Mesodermal cell (in vitro differentiated cells): Measurements from ENCODE around the gene ARL5B. TPM values are rescaled to one million over a fixed set of nuclear protein-coding genes. Genes with fewer than 3 reads are reported as not detected.
"Not testable (repeated sequence)": the region's sequence is repeated elsewhere in the genome, so short reads cannot be mapped to it uniquely, and the experiment has no call there.

ENCODE experiments used
- H3K27ac ChIP-seq: 2 replicates; pipeline ENCODE4 v1.7.0; 2013; ENCODE audit warnings: mild to moderate bottlenecking, low read depth, low read length, moderate library complexity; ENCODE audit not compliant: severe bottlenecking
- H3K36me3 ChIP-seq: 2 replicates; pipeline ENCODE4 v1.7.1; 2013; ENCODE audit warnings: mild to moderate bottlenecking, low read length, moderate library complexity; ENCODE audit not compliant: control insufficient read depth, insufficient read depth
- H3K4me1 ChIP-seq: one replicate; pipeline ENCODE4 v1.7.1; 2013; ENCODE audit warnings: mild to moderate bottlenecking, low read length; ENCODE audit not compliant: insufficient read depth, control insufficient read depth, poor library complexity, severe bottlenecking
- H3K4me3 ChIP-seq: 2 replicates; pipeline ENCODE4 v1.7.0; 2013; ENCODE audit warnings: low read length, control low read depth, mild to moderate bottlenecking; ENCODE audit not compliant: insufficient read depth, poor library complexity, severe bottlenecking; ENCODE audit errors: extremely low read depth
- H3K9me3 ChIP-seq: 2 replicates; pipeline ENCODE4 v1.7.1; 2013; ENCODE audit warnings: mild to moderate bottlenecking, low read length, moderate library complexity; ENCODE audit not compliant: control insufficient read depth
- whole genome bisulfite sequencing, 2 experiments: methylation state at CpG; one replicate each; pipeline ENCODE4 v1.1.5; 2013; ENCODE audit warnings: missing lambda C conversion rate in 2 of 2; ENCODE audit not compliant: insufficient coverage in 2 of 2; 5-methylcytosine and 5-hydroxymethylcytosine counted together
- polyA plus RNA-seq, 2 experiments: library from polyadenylated mRNA; stranded (reverse); fragments of 50-300 nt; gene quantifications; one replicate each; pipeline ENCODE4 v1.2.3, GENCODE V29; 2013

ARL5B gene
- polyA plus RNA-seq (2013, experiment 1 of 2): 45.2 TPM
- 49.3 TPM for polyA plus RNA-seq (2013, experiment 2 of 2)

GRCh38 chr10:18659125-18659818 is at the start of gene ARL5B:
Gene ARL5B (plus strand): TSS chr10:18659431. CDS start chr10:18659638, 207 bp downstream.
- peak within 1 kb of the TSS; percentile 97 for H3K27ac ChIP-seq
- H3K36me3 ChIP-seq: peaks cover 24% of the 10 kb centered on the region
- H3K4me3 ChIP-seq: peak within 1 kb of the TSS; percentile 94
- H3K9me3 ChIP-seq: no peaks in the 10 kb centered on the region
- no peaks in the 10 kb centered on the region for H3K4me1 ChIP-seq
- 0 to 1% methylated on average over 45 to 48 of the region's 72 CpGs for WGBS, 2 experiments

GRCh38 chr10:18610517-18610916 is 48.7 kb upstream of the ARL5B start:
- Histone ChIP-seq H3K27ac (peak overlapping the region; percentile 88), H3K36me3 (peaks cover 18% of the 10 kb centered on the region)
- WGBS, 2 experiments: 79 to 85% methylated on average over 3 of the region's 3 CpGs

DNA sequence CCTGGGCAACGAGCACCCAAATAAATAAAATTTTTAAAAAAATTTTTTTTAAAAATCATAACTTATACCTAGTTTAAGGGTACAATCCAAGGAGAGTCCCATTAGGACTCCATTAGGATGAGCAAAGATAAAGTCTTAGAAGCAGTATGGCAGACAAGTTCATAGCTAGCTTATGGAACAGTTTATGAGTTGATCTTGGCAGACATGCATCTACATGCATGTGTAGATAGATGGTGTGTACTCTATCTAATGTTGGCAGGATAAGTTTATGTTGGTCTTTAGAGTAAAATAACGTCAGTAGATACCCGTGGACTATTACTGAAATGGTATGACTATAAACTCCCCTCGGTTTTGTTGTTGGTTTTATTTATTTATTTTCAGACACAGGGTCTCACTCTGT is 48.1 kb upstream of the ARL5B start:
- peaks cover 18% of the 10 kb centered on the region for H3K36me3 ChIP-seq
- no peak overlapping the region for H3K4me3 ChIP-seq
- H3K4me1 ChIP-seq: peaks cover 29% of the 10 kb centered on the region
- WGBS, 2 experiments: 100% methylated on average over 1 to 2 of the region's 4 CpGs
- peak overlapping the region; percentile 88 for H3K27ac ChIP-seq
- H3K9me3 ChIP-seq: no peaks in the 10 kb centered on the region

More at GRCh38 chr10:18610517-18610916, 48.7 kb upstream of the ARL5B start:
- no peaks in the 10 kb centered on the region for H3K9me3 ChIP-seq
- H3K4me1 ChIP-seq: peaks cover 35% of the 10 kb centered on the region
- H3K4me3 ChIP-seq: no peak overlapping the region

DNA sequence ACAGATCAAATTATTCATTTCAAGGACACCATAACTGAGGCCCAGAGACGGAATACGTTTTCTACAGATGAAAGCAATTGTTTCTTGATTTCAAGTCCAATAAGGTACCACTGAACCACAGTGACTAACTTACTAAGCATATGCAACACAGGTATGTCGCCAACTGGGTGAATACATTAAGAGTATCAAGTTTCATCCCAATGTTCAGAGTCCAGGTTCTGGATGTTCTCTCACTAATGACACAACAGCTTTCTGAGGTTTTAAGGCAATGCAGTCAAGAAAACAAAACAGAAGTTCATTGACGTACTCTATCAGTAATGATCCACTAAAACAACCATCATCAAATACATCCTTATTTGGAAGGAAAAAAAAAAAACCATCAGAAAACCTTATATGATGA is 43.6 kb upstream of the ARL5B start:
- Histone ChIP-seq H3K4me1 (peaks cover 10% of the 10 kb centered on the region), H3K36me3 (peaks cover 30% of the 10 kb centered on the region), H3K9me3 (no peaks in the 10 kb centered on the region), H3K4me3 (no peak overlapping the region), H3K27ac (no peak overlapping the region)
- 94 to 100% methylated on average over 3 of the region's 4 CpGs for whole genome bisulfite sequencing, 2 experiments

- H3K36me3 ChIP-seq: peaks cover 35% of the 10 kb centered on the region
- no peak overlapping the region for H3K27ac ChIP-seq
These were observed 42.9 kb upstream of the ARL5B start for GRCh38 chr10:18616337-18616736.

DNA sequence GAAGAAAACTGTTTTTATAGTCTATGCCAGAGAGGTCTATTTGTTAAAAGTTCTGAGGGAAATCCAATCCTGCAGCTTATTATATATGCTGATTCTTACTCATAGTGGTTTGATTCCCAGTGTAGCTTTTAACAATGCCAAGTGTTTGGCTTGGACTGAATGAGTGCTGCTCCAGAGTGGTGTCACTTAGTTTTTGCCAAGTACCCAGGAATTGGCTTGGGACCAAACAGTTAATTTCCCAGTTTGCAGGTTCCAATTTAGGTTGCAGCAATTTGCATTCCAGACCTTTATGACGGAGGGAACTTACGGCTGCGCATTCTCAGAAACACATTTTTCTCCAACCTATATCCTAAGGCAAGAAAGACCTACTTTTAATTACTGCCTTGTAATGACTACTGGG is 40.2 kb upstream of the ARL5B start:
- WGBS, 2 experiments: 92 to 94% methylated on average over 3 of the region's 3 CpGs
- H3K27ac ChIP-seq: no peak overlapping the region
- no peak overlapping the region for H3K4me3 ChIP-seq
- H3K4me1 ChIP-seq: peaks cover 13% of the 10 kb centered on the region
- H3K9me3 ChIP-seq: no peaks in the 10 kb centered on the region
- peaks cover 17% of the 10 kb centered on the region for H3K36me3 ChIP-seq

More at GRCh38 chr10:18616337-18616736, 42.9 kb upstream of the ARL5B start:
- Histone ChIP-seq H3K4me3 (no peak overlapping the region), H3K9me3 (no peaks in the 10 kb centered on the region), H3K4me1 (peaks cover 8% of the 10 kb centered on the region)
- WGBS, 2 experiments: 79 to 92% methylated on average over 2 of the region's 3 CpGs

GRCh38 chr10:18620856-18621255 is 38.4 kb upstream of the ARL5B start:
- H3K4me3 ChIP-seq: no peak overlapping the region
- H3K4me1 ChIP-seq: peaks cover 13% of the 10 kb centered on the region
- H3K27ac ChIP-seq: no peak overlapping the region

GRCh38 chr10:18623671-18624070 is 35.6 kb upstream of the ARL5B start:
- H3K27ac ChIP-seq: peak overlapping the region; percentile 70
- H3K4me3 ChIP-seq, H3K9me3 ChIP-seq: not testable (repeated sequence)
- peaks cover 21% of the 10 kb centered on the region for H3K36me3 ChIP-seq
- WGBS, 2 experiments: 83% methylated on average over 1 of the region's 1 CpG; no CpG with 5 or more reads in 1 of the 2 experiments
- H3K4me1 ChIP-seq: peaks cover 13% of the 10 kb centered on the region

More at GRCh38 chr10:18620856-18621255, 38.4 kb upstream of the ARL5B start:
- Histone ChIP-seq H3K36me3 (peaks cover 23% of the 10 kb centered on the region), H3K9me3 (no peaks in the 10 kb centered on the region)

- no peak overlapping the region for H3K4me3 ChIP-seq
- H3K27ac ChIP-seq: no peak overlapping the region
- peaks cover 13% of the 10 kb centered on the region for H3K4me1 ChIP-seq
- no peaks in the 10 kb centered on the region for H3K9me3 ChIP-seq
- no CpG with 5 or more reads among the region's 5 CpGs for WGBS, 2 experiments
- H3K36me3 ChIP-seq: peaks cover 15% of the 10 kb centered on the region
These were observed 33.3 kb upstream of the ARL5B start for GRCh38 chr10:18625886-18626285.

- WGBS, 2 experiments: 5 to 7% methylated on average over 15 to 19 of the region's 25 CpGs
- Histone ChIP-seq H3K36me3 (peaks cover 10% of the 10 kb centered on the region), H3K4me3 (peak overlapping the region; percentile 24), H3K27ac (peak overlapping the region; percentile 85)
- not testable (repeated sequence) for H3K9me3 ChIP-seq, H3K4me1 ChIP-seq
These were observed 31.7 kb upstream of the ARL5B start for GRCh38 chr10:18627452-18628018.

- not testable (repeated sequence) for H3K9me3 ChIP-seq, H3K4me3 ChIP-seq, H3K27ac ChIP-seq, H3K4me1 ChIP-seq
- no CpG with 5 or more reads among the region's 3 CpGs for WGBS, 2 experiments
- peaks cover 11% of the 10 kb centered on the region for H3K36me3 ChIP-seq
These were observed 26.7 kb upstream of the ARL5B start for GRCh38 chr10:18632500-18632899.
